GM19468 (cell line): Measurements from ENCODE around the gene CD247.
A peak's percentile ranks its signal among the peaks of the same experiment; 100 is the strongest.
"Not testable (repeated sequence)": the region's sequence is repeated elsewhere in the genome, so short reads cannot be mapped to it uniquely, and the experiment has no call there.

Experiments used
- ATAC-seq: cut with Tn5 transposase; IDR thresholded peaks from one replicate; pipeline ENCODE4 v1.9.1; 2021; ENCODE audit warnings: mild to moderate bottlenecking, moderate library complexity, moderate number of reproducible peaks; ENCODE audit not compliant: unreplicated experiment; ENCODE audit errors: extremely low read depth

The CD247 gene

DNA sequence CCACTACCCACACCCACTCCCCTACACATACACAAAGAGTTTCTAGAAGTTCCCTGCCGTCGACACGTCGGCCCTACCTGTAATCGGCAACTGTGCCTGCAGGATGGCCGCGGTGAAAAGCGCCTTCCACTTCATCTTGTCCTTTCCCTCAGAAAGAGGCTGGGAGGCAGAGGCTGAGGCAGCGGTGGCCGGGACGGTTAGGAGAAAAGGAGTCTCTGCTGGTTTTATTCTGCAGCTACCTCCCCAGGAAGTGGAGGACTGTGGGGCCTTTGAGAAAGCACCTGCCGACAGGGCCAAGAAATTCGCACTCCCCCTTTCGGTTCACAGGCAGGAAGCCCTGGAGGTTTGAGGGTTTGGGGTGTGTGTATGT lies at the start of gene CD247:
CD247 (minus strand) TSS at position 199 of the 370 bp plus-strand sequence; CDS start at position 135, 64 bp downstream.
- no peak for ATAC-seq

DNA sequence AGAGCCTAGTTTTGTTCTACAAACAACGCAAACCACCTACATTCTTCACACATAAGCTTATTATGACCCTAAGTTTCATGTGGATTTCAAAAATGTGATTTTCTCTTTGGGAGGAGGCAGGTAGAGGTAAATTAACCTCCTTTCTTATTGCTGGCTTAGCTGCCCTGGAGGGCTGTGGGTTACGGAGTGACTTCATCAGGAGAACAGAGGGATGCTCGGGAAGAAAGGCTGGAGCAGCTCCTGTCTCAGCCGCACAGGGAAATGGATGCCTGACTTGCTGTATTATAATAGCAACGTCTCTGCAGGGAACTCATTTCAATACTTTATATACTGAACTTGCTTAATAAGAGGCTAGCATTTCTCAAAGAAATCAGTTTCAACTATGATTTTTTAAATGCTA lies 49.3 kb upstream of the CD247 start:
- no peak for ATAC-seq

GRCh38 chr1:167566766-167567165 lies 48.4 kb upstream of the CD247 start:
- ATAC-seq: no peak

- ATAC-seq: no peak
Observed at GRCh38 chr1:167565922-167566321, 47.6 kb upstream of the CD247 start.

GRCh38 chr1:167564612-167565270 lies 46.4 kb upstream of the CD247 start:
- no peak for ATAC-seq

DNA sequence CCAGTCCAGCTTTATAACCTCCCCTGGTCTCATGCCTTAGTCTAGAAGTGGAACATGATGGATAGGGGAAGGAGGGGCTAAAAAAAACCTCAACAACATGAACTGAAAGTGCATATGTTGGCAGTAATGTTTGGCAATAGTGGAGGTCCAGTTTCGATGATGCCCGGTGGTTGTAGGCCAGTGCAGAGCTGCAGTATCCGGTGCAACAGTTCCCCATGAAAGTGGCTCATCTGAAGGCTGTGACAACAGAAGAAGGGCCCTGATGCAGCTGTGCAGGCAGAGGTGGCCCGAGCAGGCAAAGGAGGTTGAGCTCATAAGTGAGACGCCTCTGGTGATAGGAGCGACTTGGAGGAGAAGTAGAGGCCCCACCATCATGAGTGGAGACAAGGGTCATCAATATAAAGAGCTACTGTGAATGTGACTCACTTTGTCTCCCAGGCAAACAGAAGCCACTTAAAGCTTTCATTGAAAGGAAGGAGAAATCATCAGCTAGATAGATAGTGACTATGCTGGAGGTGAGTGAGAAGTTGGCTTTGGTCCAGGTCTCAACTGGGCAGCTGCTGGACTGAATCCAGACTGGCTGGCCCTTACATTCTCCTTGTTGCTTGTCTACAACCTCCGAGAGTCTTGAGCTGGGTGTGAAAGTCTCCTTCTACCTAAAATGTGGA lies 45.4 kb upstream of the CD247 start:
- no peak for ATAC-seq

DNA sequence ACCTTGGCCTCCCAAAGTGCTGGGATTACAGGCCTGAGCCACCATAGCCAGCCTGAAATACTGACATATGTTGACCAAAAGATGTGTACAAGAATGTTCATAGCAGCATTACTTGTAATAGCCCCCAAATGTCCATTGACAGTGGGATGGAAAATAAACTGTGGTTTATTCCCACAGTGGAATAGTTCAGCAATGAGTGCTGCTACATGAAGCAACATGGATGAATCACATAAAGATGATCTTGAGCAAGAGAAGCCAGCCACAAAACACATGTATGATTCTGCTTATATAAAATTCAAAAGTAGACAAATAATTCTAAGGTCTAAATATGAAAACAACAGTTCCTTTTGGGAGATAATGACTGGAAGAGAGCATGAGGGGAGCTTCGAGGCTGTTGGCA lies 44.4 kb upstream of the CD247 start:
- ATAC-seq: no peak

DNA sequence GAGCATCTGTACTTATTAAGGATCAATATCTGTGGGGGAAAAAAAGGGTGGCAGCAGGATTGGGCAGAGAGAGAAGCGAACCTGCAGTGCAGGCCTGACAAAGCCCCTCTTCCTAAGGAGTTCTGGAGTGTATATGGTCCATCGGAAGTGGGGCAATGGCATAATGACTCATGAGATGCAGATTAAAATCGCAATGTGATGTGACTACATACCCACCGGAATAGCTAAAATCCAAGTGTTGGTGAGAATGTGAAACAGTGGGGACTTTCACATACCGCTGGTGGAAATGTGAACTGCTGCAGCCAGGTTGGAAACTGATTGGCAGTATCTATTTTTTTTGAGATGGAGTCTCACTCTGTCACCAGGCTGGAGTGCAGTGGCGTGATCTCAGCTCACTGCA lies 43.4 kb upstream of the CD247 start:
- no peak for ATAC-seq

DNA sequence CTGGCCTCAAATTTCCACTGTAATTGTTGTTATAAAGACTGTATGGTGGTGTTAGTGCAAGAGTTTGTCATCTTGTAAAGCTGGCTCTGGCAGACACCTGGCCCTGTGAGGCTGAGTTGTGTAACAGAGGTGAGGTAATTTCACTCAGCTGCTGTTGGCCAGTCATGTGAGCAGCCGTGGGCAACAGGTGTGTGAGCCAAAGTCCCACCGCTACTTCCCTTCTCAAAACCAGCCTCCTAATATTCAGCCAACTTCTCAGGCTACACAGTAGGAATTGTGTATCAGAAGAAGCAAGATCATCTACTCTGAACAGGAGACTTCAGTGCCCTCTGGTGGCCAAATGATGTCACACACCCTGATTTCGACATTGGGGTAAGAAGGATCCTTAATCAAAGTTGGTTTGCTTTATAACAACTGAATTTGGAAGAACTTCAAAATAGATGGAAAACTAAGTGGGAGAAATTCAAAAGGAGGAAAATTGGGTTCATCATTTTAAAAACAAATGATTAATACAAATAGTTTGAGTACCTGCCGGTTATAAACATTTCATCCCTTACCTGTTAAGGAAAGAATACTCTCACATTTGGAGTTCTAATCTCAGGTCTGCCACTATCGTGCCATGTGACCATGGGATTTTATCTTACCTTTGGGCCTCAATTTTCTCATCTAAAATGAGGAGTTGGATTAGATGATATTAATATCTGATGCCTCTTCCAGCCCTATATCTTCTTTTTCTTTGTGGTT lies 37.8 kb upstream of the CD247 start:
- ATAC-seq: no peak

DNA sequence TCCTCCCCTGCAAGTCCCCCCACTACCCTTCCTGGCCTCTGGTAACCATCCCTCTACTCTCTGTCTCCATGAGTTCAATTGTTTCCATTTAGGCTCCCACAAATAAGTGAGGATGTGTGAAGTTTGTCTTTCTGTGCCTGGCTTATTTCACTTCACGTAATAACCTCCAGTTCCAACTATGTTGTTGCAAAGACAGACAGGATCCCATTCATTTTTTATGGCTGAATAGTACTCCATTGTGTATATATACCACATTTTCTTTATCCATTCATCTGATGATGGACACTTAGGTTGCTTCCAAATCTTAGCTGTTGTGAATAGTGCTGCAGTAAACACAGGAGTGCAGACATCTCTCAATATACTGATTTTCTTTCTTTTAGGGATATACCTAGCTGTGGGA lies 36.7 kb upstream of the CD247 start:
- not testable (repeated sequence) for ATAC-seq

GRCh38 chr1:167554028-167554779 lies 35.9 kb upstream of the CD247 start:
- ATAC-seq: no peak

GRCh38 chr1:167553136-167554027 lies 35.1 kb upstream of the CD247 start, which contains the start of gene CREG1:
Gene CREG1, minus strand, starts transcription at chr1:167553762.
- ATAC-seq: peak; percentile 73

GRCh38 chr1:167551362-167551761 lies 33.0 kb upstream of the CD247 start:
- ATAC-seq: no peak

- ATAC-seq: no peak
Observed at GRCh38 chr1:167548059-167548932, 30.0 kb upstream of the CD247 start.

- ATAC-seq: no peak
Observed at GRCh38 chr1:167546935-167547334, 28.6 kb upstream of the CD247 start.

DNA sequence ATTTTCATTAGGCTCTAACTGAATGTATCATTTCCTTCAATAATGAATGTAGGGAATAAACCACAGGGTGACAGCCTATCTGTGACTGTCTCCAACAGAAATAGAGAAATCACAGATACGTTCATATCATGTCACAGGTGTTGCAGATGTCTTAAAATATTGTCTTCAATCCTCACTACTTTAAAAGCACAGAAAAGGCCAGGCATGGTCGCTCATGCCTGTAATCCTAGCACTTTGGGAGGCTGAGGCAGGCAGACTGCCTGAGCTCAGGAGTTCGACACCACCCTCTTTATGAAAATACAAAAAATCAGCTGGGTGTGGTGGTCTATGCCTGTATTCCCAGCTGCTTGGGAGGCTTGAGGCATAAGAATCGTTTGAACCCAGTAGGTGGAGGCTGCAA lies 27.0 kb upstream of the CD247 start:
- ATAC-seq: no peak

DNA sequence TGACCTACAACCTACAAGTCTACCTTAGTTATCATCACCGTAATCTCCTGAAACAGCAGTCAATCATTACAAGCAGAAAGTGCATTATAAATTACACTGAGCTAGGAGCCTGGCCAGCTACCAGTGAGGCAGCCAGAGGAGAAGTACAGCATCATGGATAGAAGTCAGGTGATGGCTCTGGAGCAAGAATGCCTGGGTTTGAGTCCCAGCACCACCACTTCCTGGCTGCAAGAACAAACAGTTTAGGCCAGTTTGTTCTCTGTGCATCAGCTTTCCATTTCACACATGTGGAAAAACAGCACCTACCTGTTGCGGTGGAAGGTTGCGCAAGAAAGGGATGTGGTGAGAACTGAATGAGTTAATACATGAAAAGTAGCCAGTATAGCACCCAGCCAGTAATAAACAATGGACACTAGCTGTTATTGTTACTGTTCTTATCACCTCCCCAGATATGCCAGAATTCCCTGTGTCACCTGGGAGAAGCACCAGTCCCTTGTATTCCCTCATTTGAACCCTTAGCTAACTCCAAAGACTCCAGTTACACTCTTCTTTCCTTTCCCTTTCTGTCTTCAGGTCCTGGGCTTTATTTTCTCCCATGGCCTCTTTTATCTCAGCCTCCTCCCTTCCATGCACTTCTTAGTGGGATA lies 26.2 kb upstream of the CD247 start:
- ATAC-seq: no peak
